Measurements from ENCODE around the gene TTC28.
"Not testable (repeated sequence)": the region's sequence is repeated elsewhere in the genome, so short reads cannot be mapped to it uniquely, and the experiment has no call there.

TTC28 gene

GRCh38 chr22:28553108-28553866, 126.4 kb downstream of the TTC28 start:
- DNase-seq = not testable (repeated sequence)

GRCh38 chr22:28548406-28548805, 131.2 kb downstream of the TTC28 start:
- DNase-seq = no peak

- DNase-seq = no peak
Observed at GRCh38 chr22:28547132-28547842, 132.4 kb downstream of the TTC28 start.

GRCh38 chr22:28544431-28544868, 135.2 kb downstream of the TTC28 start:
- no peak for DNase-seq

GRCh38 chr22:28542980-28543621, 136.5 kb downstream of the TTC28 start:
- DNase-seq = no peak

- DNase-seq = no peak
Observed at GRCh38 chr22:28541137-28541536, 138.5 kb downstream of the TTC28 start.

- no peak for DNase-seq
Observed at GRCh38 chr22:28538922-28539321, 140.7 kb downstream of the TTC28 start.

GRCh38 chr22:28530565-28530964, 149.1 kb downstream of the TTC28 start:
- not testable (repeated sequence) for DNase-seq

GRCh38 chr22:28529144-28529543, 150.5 kb downstream of the TTC28 start:
- DNase-seq = not testable (repeated sequence)

GRCh38 chr22:28521451-28521850, 158.2 kb downstream of the TTC28 start:
- no peak for DNase-seq

GRCh38 chr22:28514321-28514821, 165.3 kb downstream of the TTC28 start:
- no peak for DNase-seq

- not testable (repeated sequence) for DNase-seq
Observed at GRCh38 chr22:28512387-28512786, 167.3 kb downstream of the TTC28 start.

GRCh38 chr22:28507896-28508295, 171.7 kb downstream of the TTC28 start:
- DNase-seq = no peak

GRCh38 chr22:28506150-28506535, 173.5 kb downstream of the TTC28 start:
- no peak for DNase-seq

GRCh38 chr22:28505416-28506149, 174.1 kb downstream of the TTC28 start:
- DNase-seq = no peak

GRCh38 chr22:28500006-28500405, 179.6 kb downstream of the TTC28 start:
- no peak for DNase-seq

- DNase-seq = no peak
Observed at GRCh38 chr22:28498044-28498443, 181.6 kb downstream of the TTC28 start.

- DNase-seq = no peak
Observed at GRCh38 chr22:28497188-28497587, 182.5 kb downstream of the TTC28 start.

- DNase-seq = not testable (repeated sequence)
Observed at GRCh38 chr22:28491289-28491688, 188.4 kb downstream of the TTC28 start.

- no peak for DNase-seq
Observed at GRCh38 chr22:28488825-28489224, 190.8 kb downstream of the TTC28 start.

GRCh38 chr22:28484662-28485061, 195.0 kb downstream of the TTC28 start:
- no peak for DNase-seq

- no peak for DNase-seq
Observed at GRCh38 chr22:28481725-28482124, 197.9 kb downstream of the TTC28 start.

Data from CD4-positive, alpha-beta T cell treated with Interleukin-17A for 1 hour (primary cell).